HG03139 (cell line): Measurements from ENCODE around the gene ADGRL2.

Experiments used
- ATAC-seq: cut with Tn5 transposase; IDR thresholded peaks from one replicate; pipeline ENCODE4 v1.9.1; 2021; ENCODE audit not compliant: unreplicated experiment

ADGRL2 gene

GRCh38 chr1:81800695-81801650 is at the start of gene ADGRL2:
Gene ADGRL2, plus strand, starts transcription at chr1:81800934. Its CDS starts 36,051 bp downstream, at chr1:81836985.
- ATAC-seq: peak; percentile 52

GRCh38 chr1:81752840-81753239 is 47.9 kb upstream of the ADGRL2 start:
- no peak for ATAC-seq

DNA sequence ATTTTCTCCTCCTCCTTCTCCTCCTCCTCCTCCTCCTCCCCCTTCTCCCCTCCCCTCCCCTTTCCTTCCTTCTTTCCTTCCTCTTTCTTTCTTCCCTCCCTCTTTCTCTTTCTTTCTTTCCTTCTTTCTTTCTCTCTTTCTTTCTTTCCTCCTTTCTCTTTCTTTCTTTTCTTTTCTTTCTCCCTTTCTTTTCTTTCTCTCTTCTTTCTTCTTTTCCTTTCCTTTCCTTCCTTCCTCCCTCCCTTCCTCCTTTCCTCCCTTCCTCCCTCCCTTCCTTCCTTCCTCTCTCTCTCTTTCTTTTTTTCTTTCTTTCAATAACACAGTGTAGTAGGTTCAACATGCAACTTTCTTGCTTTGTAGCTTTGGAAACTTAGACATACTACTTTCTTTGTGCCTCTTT is 46.3 kb upstream of the ADGRL2 start:
- ATAC-seq: no peak

DNA sequence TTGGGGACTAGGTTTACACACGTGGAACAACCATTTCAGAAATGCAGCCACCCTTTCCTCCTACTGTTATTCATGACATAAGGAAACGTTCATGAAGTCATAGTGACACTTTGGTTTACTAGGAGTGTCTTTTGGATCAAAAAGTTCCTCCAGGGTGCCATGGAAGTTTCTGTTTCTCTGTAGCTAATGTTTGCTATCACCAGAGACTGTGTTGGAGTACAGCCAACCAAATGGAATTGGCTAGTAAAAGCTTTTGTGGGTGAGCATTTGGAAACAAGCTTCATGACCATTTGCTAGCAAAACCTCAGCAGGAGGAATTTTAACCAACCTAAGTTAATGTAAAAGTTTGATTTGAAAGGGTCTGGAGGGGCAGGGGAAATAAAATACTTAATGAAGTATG is 43.9 kb upstream of the ADGRL2 start:
- ATAC-seq: no peak

DNA sequence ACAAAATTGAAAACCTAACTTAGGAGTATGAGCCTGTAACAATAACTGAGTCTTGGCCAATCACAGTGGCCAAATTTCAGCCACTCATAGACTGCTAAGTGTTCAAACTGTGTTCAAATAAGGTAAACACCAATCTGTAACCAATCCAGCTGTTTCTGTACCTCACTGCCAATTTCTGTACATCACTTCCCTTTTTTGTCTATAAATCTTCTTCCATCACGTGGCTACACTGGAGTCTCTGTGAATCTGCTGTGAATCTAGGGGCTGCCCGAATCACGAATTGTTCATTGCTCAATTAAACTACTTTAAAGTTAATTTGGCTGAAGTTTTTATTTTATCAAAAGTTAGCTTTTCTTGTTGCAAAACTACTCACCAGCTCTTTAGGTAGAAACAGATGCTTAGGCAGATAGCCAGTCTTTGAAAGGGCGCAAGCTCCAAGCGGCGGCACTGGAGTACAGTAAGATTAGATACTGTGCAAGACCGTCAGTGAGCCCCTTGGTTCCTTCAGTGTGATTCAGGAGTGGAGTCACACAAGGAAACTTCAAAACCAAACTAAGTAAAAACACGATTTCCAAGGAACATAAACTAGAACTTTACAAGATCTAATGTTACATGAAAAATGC is 43.2 kb upstream of the ADGRL2 start:
- no peak for ATAC-seq

- ATAC-seq: no peak
Measured at GRCh38 chr1:81758181-81758580, 42.6 kb upstream of the ADGRL2 start.

GRCh38 chr1:81760477-81761097 is 40.1 kb upstream of the ADGRL2 start:
- ATAC-seq: no peak

GRCh38 chr1:81775510-81775909 is 25.2 kb upstream of the ADGRL2 start:
- ATAC-seq: no peak

DNA sequence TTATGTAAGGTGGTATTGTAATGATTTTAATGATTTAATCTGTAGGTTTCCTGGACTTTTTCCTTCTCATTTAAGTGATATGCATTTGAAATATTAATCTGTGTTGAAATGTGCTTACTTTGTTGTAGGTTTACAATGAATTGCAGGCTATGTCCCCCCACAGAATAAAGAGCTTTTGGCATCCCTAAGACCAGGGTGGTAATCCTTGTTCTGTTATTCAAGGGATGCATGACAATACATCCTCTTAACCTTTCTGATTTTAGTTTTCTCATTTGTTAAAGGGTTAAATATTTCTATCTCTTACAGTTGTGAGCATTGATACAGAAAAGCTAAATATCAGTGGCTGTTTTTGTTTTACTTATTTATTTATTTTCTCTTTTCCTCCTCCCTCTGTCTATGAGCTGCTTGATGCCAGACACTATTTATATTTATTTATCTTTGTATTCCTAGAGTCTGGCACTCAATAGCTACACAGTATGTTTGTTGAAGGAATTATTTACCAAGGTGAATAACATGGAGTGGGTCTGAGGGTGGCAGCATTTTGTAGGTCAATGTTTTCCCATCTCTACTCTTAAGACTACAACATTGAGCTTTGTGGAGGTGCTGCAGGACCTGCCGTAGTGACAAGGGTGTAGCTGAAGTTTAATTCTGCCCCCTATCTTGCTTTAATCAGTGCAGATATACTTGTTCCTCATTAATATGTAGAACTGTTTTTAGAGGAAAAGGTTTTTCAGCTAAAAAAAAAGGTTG is 19.9 kb upstream of the ADGRL2 start:
- ATAC-seq: no peak

DNA sequence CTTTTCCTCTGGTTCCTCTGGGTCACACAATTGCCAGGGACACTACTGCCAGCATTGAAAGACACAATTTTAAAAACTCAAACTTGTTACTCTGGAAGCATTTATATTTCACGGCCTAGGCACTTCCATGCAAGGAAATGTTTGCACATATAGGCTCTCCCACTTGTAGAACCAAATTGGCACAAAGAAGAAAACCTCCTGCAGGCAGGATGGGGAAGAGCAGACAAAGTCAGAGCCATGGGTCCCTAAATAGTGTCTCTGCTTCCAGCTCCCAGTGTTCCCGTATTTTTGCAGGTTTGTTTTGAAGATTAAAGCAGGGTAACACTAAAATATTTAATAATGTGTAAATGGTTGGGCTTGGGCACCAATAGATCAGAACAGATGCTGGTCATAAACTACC is 19.0 kb upstream of the ADGRL2 start:
- no peak for ATAC-seq

GRCh38 chr1:81792184-81792583 is 8.6 kb upstream of the ADGRL2 start:
- ATAC-seq: no peak

DNA sequence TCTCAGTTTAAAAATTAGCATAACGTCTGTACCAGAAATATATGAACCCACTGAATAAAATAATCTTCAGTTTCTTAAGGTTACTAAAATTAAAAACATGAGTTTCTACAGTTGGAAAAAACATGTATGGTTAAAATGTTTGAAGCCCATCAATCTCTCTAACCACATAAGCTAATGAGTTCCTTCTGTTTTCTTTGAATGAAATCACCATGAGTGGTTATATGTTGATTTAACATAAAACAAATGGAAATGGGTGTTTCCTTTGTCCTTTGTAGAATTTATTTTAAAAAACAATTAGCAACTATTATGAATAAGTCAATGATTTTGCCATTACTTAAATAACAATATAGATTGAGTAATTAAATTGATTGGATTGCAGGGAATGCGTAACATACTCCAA is 3.0 kb upstream of the ADGRL2 start:
- no peak for ATAC-seq

DNA sequence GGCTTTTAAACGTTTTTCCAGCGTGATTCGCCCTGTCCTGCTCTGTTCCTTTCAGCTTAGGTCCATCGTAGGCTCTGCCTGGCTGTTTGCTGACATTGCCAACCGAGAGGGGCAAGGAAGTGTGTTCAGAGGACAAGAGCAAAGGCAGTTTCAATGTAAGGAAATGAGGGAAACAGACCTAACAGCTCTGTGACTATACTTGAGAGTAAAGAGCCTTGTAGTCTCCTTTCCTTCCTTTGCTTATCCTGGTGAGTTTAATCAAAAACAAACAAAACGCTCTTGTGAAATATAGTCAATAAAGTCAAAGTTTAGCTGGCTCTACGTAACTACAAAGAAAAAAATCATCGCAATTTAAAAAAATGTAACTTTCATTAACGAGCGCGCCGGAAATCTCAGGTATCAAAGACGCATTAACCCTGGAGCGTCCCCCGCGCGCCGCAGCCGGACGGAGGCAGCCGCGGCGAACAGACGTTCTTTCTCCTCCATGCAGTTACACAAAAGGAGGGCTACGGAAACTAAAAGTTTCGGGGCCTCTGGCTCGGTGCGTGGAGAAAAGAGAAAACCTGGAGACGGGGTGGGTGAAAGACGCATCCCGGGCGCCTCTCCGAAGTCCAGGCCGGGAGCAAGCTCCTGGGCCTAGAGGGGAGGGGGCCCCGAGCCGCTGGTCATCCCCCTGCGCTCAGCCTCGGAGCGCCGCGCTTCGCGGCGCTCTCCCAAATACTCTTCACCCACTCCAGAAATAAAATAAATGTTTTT is 617 bp upstream of the ADGRL2 start:
- ATAC-seq: no peak

DNA sequence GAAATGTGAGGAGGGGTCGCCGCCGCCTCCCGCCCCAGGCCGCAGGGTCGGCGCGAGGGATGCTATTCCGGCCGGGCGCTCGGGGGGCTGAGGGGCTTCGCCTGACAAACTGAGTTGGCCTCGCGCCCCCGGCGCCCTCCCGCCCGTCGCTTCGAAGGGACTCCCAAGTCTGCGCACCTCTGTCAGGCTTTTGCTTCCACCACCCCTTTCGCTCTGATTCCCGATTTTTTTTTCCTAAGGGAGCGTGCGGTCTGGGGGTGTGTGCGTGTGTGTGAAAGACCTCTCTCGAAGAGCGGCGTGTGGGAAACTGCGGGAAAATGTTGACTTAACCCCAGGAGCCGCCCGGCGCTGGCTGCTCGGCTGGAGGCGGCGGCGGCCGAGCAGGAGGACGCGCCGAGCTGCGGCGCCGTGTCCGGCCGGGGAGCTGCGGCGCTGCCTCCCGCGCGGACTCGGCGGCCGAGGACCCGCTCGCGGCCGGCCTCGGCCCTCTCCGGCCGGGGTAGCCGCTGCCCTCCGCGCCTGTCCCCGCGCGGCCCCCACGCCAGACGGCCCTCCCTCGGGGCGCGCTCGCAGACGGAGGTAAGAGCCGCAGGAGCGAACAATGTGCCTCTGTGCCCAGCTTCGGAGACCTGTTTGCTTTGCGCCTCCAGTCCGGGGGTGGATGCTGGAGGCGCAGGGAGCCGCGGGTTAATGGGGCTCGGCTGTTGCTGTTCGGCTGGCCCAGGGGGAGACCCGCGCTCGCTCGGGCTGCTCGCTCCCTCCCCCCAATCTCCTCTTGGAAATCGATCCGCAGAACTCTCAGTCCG is 1.1 kb downstream of the ADGRL2 start:
- ATAC-seq: no peak

- no peak for ATAC-seq
Measured at GRCh38 chr1:81802457-81802706, 1.6 kb downstream of the ADGRL2 start.

DNA sequence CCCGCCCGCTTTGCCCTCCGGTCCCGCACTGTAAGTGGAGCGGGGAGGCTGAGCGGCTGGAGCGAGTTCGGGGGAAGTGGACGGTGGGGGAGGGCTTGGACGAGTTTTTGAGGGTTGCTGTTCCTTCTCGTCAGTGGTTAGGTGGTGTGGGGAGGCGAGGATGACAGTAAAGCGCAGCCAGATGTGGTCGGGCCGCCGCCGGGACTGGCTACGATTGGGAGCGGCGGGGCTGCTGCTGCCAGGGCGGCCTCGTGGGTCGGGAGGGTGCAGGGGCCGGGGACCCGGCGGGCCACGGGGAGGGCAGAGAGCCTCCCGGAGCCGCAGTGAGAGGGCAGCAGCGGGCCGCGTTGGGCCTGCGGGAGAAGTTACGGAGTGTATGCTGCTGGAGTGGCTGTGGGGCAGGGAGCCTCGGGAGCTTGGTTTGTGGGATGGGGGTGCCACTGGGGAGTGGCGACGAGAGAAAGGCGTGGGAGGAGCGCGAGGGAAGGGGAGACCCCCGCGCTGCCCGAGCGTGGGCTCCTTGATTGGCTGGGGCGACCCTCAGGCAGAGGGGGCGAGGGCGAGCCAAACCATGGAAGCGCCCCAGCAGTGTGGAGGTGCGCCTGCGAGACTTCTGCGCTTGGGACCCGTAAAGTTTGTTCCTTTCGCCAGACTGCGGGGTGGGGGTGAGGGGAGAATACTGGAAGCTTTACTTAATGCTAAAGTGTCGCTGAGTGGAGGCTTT is 2.1 kb downstream of the ADGRL2 start:
- no peak for ATAC-seq

- ATAC-seq: no peak
Measured at GRCh38 chr1:81803431-81804110, 2.8 kb downstream of the ADGRL2 start.

GRCh38 chr1:81804312-81804711 is 3.6 kb downstream of the ADGRL2 start:
- no peak for ATAC-seq
